Vagina (tissue), 1 donor: ENCODE data around the gene NPIPB8. TPM values are rescaled to one million over a fixed set of nuclear protein-coding genes. Genes with fewer than 3 reads are reported as not detected.

Source experiments
- total RNA-seq: library from RNA; depleted of rRNA; stranded (reverse); fragments of >200 nt; gene quantifications from one replicate; pipeline ENCODE4 v1.2.3, GENCODE V29; 2016

The NPIPB8 gene
- total RNA-seq, 1 donor from 2014 or later: not detected

Other genes with a start within 250 kb of the NPIPB8 start
- gene EIF3CL, start 234.2 kb upstream of the NPIPB8 start, total RNA-seq: 169 TPM
- not detected for gene NPIPB7, start 165.7 kb upstream of the NPIPB8 start, total RNA-seq
- 22.8 TPM for gene CLN3, start 146.0 kb upstream of the NPIPB8 start, total RNA-seq
- gene APOBR, start 143.4 kb upstream of the NPIPB8 start, total RNA-seq: 2.5 TPM
- not detected for gene IL27, start 131.2 kb upstream of the NPIPB8 start, total RNA-seq
- gene NUPR1, start 99.1 kb upstream of the NPIPB8 start, total RNA-seq: 62.1 TPM
- gene SGF29, start 84.1 kb upstream of the NPIPB8 start, total RNA-seq: 16.5 TPM
- not detected for gene SULT1A2, start 41.0 kb upstream of the NPIPB8 start, total RNA-seq
- 11.5 TPM for gene SULT1A1, start 28.0 kb upstream of the NPIPB8 start, total RNA-seq
- 347 TPM for gene EIF3C, start 73.4 kb downstream of the NPIPB8 start, total RNA-seq
- not detected for gene NPIPB9, start 113.7 kb downstream of the NPIPB8 start, total RNA-seq
- 76.4 TPM for gene ATXN2L, start 184.9 kb downstream of the NPIPB8 start, total RNA-seq
- 91.6 TPM for gene TUFM, start 208.3 kb downstream of the NPIPB8 start, total RNA-seq
- 28.7 TPM for gene SH2B1, start 225.8 kb downstream of the NPIPB8 start, total RNA-seq
- gene ATP2A1, start 240.4 kb downstream of the NPIPB8 start, total RNA-seq: not detected